ENCODE measurements around the gene KCTD5.
A peak's percentile ranks its signal among the peaks of the same experiment; 100 is the strongest.
"Not testable (repeated sequence)": the region's sequence is repeated elsewhere in the genome, so short reads cannot be mapped to it uniquely, and the experiment has no call there.

KCTD5 gene

DNA sequence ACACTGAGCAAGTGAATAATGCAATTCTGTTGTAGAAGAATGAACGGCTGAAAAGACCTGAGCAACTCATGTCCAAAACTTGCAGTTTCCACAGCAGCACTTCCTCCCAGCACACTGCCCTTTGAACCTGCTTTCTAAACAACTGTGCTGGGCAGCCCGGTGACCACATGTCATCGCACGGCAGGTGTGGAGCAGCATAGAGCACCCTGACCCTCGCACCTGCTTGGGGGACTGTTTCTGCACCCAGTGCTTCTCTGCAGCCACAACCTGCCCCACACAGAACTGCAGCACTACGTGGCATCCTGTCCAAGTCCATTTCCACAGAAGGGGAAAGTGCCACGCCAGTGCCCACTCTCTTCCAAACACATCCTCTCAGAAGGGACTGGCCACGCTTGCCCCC lies 22.8 kb upstream of the KCTD5 start:
- H3K79me2 ChIP-seq (ENCODE audit: control insufficient read depth, insufficient read depth, low read length, unreplicated experiment); H2AFZ ChIP-seq (ENCODE audit: low read length, unreplicated experiment); H3K27ac ChIP-seq (ENCODE audit: low read depth, low read length); H3K36me3 ChIP-seq (ENCODE audit: insufficient read depth, low read length); H3K4me3 ChIP-seq (ENCODE audit: low read depth, low read length); H3K27me3 ChIP-seq (ENCODE audit: insufficient read depth, low read length): not testable (repeated sequence)
- H3K4me1 ChIP-seq (ENCODE audit: control insufficient read depth, insufficient read depth, low read length, unreplicated experiment), result peaks cover 11% of the 10 kb centered on the region

DNA sequence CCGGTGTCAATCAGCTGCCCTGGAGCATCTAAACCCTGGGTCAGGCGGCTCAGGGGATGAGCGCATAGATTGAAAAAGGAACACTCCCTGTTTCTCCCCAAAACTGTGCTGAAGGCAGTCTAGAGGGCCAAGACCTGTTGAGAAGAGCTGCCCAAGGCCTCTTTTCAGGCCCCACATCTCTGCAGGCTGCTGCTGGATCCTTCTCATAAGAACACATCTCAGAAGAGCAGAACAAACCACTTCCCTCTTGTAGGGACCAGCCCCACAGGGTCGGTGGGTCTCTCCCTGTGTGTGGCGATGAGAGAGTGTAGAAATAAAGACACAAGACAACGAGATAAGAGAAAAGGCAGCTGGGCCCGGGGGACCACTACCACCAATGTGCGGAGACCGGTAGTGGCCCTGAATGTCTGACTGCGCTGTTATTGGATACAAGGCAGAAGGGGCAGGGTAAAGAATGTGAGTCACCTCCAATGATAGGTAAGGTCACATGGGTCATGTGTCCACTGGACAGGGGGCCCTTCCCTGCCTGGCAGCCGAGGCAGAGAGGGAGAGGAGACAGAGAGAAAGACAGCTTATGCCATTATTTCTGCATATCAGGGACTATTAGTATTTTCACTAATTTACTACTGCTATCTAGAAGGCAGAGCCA lies 22.2 kb upstream of the KCTD5 start:
- H3K79me2 ChIP-seq (ENCODE audit: control insufficient read depth, insufficient read depth, low read length, unreplicated experiment); H3K36me3 ChIP-seq (ENCODE audit: insufficient read depth, low read length); H3K27ac ChIP-seq (ENCODE audit: low read depth, low read length); H3K27me3 ChIP-seq (ENCODE audit: insufficient read depth, low read length); H3K4me3 ChIP-seq (ENCODE audit: low read depth, low read length); H2AFZ ChIP-seq (ENCODE audit: low read length, unreplicated experiment): not testable (repeated sequence)
- peaks cover 11% of the 10 kb centered on the region for H3K4me1 ChIP-seq (ENCODE audit: control insufficient read depth, insufficient read depth, low read length, unreplicated experiment)

DNA sequence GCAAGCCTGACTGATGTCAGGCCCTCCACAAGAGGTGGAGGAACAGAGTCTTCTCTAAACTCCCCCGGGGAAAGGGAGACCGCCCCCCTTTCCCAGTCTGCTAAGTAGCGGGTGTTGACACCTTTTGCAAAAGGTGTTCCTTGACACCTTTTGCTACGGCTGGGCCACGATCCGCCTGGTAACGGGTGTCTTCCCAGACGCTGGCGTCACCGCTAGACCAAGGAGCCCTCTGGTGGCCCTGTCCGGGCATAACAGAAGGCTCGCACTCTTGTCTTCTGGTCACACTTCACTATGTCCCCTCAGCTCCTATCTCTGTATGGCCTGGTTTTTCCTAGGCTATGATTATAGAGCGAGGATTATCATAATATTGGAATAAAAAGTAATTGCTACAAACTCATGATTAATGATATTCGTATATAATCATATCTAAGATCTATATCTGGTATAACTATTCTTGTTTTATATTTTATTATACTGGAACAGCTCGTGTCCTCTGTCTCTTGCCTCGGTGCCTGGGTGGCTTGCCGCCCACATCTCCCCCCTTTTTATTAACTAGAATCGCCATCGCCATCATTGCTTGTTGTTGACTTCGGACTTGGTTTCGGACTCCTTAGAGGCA lies 21.5 kb upstream of the KCTD5 start:
- H3K27ac ChIP-seq (ENCODE audit: low read depth, low read length); H3K4me3 ChIP-seq (ENCODE audit: low read depth, low read length); H3K27me3 ChIP-seq (ENCODE audit: insufficient read depth, low read length); H3K79me2 ChIP-seq (ENCODE audit: control insufficient read depth, insufficient read depth, low read length, unreplicated experiment); H2AFZ ChIP-seq (ENCODE audit: low read length, unreplicated experiment); H3K36me3 ChIP-seq (ENCODE audit: insufficient read depth, low read length): not testable (repeated sequence)
- H3K4me1 ChIP-seq (ENCODE audit: control insufficient read depth, insufficient read depth, low read length, unreplicated experiment), result peaks cover 11% of the 10 kb centered on the region

DNA sequence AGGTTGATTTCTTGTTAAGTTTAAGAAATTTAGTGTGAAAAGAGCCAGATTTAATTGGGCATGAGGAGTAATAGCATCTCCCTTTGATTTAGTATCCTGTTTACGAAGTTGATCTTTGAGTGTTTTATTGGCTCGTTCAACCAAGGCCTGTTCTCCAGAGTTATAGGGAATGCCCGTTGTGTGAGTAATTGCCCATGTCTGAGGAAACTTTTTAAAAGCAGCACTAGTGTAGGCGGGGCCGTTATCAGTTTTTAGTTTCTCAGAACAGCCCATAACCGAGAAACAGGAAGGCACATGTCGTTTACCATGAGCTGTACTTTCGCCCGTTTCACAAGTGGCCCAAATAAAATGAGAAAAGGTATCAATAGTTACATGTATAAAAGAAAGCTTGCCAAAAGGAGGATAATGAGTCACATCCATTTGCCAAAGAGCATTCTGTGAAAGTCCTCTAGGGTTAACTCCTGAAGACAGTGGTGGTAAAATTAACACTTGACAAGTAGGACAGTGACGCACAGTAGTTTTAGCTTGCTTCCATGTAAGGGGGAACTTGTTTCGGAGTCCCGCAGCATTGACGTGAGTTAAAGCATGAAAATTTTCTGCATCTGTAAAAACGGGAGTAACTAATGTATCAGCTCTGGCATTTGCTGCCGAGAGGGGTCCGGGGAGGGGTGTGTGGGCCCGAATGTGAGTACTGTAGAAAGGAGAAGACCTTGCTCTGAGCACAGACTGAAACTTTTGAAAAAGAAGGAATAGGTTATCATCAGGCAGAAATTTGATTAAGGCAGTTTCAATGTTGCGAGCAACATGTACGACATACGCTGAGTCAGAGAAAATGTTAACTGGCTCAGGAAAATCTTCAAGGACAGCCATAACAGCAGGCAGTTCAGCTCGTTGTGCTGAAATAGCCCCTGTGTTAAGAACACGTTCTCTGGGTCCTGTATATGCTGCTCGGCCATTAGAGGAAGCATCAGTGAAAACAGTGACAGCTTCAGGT lies 18.5 kb upstream of the KCTD5 start:
- peaks cover 11% of the 10 kb centered on the region for H3K4me1 ChIP-seq (ENCODE audit: control insufficient read depth, insufficient read depth, low read length, unreplicated experiment)
- no peaks in the 10 kb centered on the region for H3K27me3 ChIP-seq (ENCODE audit: insufficient read depth, low read length)
- H3K36me3 ChIP-seq (ENCODE audit: insufficient read depth, low read length), result no peaks in the 10 kb centered on the region
- H3K27ac ChIP-seq (ENCODE audit: low read depth, low read length), result peak overlapping the region; percentile 79
- H2AFZ ChIP-seq (ENCODE audit: low read length, unreplicated experiment), result peak overlapping the region; percentile 69
- no peaks in the 10 kb centered on the region for H3K79me2 ChIP-seq (ENCODE audit: control insufficient read depth, insufficient read depth, low read length, unreplicated experiment)
- H3K4me3 ChIP-seq (ENCODE audit: low read depth, low read length), result peak overlapping the region; percentile 48

DNA sequence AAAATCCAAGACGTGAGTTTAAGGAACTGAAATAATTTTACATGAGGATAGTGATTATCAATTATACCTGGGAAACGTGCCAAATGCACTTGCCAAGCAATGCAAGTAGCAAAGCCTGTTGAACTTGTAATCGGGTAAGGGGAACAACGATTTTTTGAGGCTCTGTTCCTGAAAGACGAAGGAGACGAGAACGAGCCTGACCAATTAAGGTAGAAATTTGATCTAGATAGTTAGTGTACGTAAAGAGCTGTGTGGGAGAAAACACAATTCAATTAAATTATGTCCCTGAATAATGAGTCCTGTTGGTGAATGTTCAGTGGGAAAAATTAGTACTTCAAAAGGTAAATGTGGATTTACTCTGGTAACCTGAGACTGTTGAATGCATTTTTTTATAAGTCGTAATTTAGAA lies 17.7 kb upstream of the KCTD5 start:
- no peak overlapping the region for H2AFZ ChIP-seq (ENCODE audit: low read length, unreplicated experiment)
- 0 out of 2 replicates have a peak overlapping the region, but pooled peaks have one; percentile 48 for H3K4me3 ChIP-seq (ENCODE audit: low read depth, low read length)
- H3K79me2 ChIP-seq (ENCODE audit: control insufficient read depth, insufficient read depth, low read length, unreplicated experiment), result no peaks in the 10 kb centered on the region
- no peaks in the 10 kb centered on the region for H3K27me3 ChIP-seq (ENCODE audit: insufficient read depth, low read length)
- peaks cover 11% of the 10 kb centered on the region for H3K4me1 ChIP-seq (ENCODE audit: control insufficient read depth, insufficient read depth, low read length, unreplicated experiment)
- H3K36me3 ChIP-seq (ENCODE audit: insufficient read depth, low read length), result no peaks in the 10 kb centered on the region
- peak overlapping the region; percentile 79 for H3K27ac ChIP-seq (ENCODE audit: low read depth, low read length)

DNA sequence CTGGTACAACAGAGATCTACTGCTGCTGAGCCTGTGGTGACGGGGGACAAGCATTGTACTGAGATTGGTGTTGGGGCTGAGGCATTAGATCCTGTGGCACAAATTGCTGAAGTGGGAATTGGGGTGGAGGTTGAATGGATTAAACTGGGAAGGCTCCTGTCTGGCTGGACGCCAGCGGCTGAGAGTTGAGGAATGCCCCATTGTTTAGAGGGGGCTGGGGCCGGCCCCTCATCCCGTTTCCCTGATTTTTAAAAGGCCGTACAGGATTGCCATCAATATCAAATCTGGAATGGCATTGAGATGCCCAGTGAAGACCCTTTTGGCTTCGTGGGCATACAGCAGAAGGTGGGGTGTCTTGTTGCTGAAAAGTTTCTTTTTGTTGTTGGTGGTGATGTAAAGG lies 15.7 kb upstream of the KCTD5 start:
- not testable (repeated sequence) for H3K4me3 ChIP-seq (ENCODE audit: low read depth, low read length); H2AFZ ChIP-seq (ENCODE audit: low read length, unreplicated experiment)

DNA sequence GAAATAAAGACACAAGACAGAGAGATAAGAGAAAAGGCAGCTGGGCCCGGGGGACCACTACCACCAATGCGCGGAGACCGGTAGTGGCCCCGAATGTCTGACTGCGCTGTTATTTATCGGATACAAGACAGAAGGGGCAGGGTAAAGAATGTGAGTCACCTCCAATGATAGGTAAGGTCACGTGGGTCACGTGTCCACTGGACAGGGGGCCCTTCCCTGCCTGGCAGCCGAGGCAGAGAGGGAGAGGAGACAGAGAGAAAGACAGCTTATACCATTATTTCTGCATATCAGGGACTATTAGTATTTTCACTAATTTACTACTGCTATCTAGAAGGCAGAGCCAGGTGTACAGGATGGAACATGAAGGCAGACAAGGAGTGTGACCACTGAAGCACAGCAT lies 12.7 kb upstream of the KCTD5 start:
- not testable (repeated sequence) for H2AFZ ChIP-seq (ENCODE audit: low read length, unreplicated experiment); H3K4me3 ChIP-seq (ENCODE audit: low read depth, low read length); H3K4me1 ChIP-seq (ENCODE audit: control insufficient read depth, insufficient read depth, low read length, unreplicated experiment); H3K36me3 ChIP-seq (ENCODE audit: insufficient read depth, low read length); H3K27ac ChIP-seq (ENCODE audit: low read depth, low read length); H3K79me2 ChIP-seq (ENCODE audit: control insufficient read depth, insufficient read depth, low read length, unreplicated experiment); H3K27me3 ChIP-seq (ENCODE audit: insufficient read depth, low read length)

More for the DNA sequence above, 15.7 kb upstream of the KCTD5 start:
- not testable (repeated sequence) for H3K27ac ChIP-seq (ENCODE audit: low read depth, low read length); H3K36me3 ChIP-seq (ENCODE audit: insufficient read depth, low read length); H3K79me2 ChIP-seq (ENCODE audit: control insufficient read depth, insufficient read depth, low read length, unreplicated experiment); H3K27me3 ChIP-seq (ENCODE audit: insufficient read depth, low read length)
- H3K4me1 ChIP-seq (ENCODE audit: control insufficient read depth, insufficient read depth, low read length, unreplicated experiment), result peaks cover 11% of the 10 kb centered on the region

DNA sequence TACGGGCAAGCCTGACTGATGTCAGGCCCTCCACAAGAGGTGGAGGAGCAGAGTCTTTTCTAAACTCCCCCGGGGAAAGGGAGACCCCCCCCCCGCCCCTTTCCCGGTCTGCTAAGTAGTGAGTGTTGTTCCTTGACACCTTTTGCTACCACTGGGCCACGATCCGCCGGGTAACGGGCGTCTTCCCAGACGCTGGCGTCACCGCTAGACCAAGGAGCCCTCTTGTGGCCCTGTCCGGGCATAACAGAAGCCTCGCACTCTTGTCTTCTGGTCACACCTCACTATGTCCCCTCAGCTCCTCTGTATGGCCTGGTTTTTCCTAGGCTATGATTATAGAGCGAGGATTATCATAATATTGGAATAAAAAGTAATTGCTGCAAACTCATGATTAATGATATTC lies 12.3 kb upstream of the KCTD5 start:
- H3K27me3 ChIP-seq (ENCODE audit: insufficient read depth, low read length); H3K79me2 ChIP-seq (ENCODE audit: control insufficient read depth, insufficient read depth, low read length, unreplicated experiment); H3K27ac ChIP-seq (ENCODE audit: low read depth, low read length); H3K4me1 ChIP-seq (ENCODE audit: control insufficient read depth, insufficient read depth, low read length, unreplicated experiment); H3K36me3 ChIP-seq (ENCODE audit: insufficient read depth, low read length); H2AFZ ChIP-seq (ENCODE audit: low read length, unreplicated experiment); H3K4me3 ChIP-seq (ENCODE audit: low read depth, low read length): not testable (repeated sequence)

DNA sequence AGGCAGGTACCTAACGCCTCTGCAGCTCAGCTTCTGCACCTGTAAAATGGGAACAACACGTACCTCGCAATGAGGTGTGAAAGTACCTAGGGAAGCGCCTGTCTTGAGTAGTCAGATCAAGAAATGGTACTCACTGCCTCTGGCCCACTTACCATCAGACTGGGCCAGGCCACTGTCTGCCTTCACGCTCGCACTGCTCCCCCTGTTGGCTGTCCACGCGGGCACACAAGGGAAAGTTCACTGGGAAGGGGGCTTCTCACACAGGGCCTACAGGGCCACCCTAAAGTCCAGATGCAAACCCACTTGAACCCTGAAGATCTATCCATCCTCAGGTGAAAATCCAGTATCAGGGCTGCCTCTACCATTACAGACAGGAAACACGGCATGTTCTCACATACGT lies 11.1 kb upstream of the KCTD5 start:
- H3K27me3 ChIP-seq (ENCODE audit: insufficient read depth, low read length); H3K79me2 ChIP-seq (ENCODE audit: control insufficient read depth, insufficient read depth, low read length, unreplicated experiment); H3K27ac ChIP-seq (ENCODE audit: low read depth, low read length); H3K4me1 ChIP-seq (ENCODE audit: control insufficient read depth, insufficient read depth, low read length, unreplicated experiment); H2AFZ ChIP-seq (ENCODE audit: low read length, unreplicated experiment); H3K36me3 ChIP-seq (ENCODE audit: insufficient read depth, low read length); H3K4me3 ChIP-seq (ENCODE audit: low read depth, low read length): not testable (repeated sequence)

DNA sequence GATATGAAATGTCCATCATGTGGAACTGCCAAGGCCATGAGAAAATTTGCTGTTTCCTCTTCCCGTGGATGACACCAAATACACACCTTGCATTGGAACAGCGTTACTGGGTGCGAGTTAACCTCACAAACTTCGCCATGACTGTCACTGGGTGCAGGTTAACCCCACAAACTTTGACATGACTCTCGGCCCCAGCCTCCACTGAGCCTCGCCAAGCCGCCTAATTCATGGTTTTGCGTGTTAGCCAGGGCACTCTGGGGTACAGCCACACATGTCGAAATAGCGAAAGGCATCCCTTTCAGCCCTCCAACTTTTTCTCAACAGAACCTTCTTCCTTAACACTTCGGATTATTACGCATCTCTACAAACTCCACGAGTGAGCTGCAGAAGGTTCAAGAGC lies 10.6 kb upstream of the KCTD5 start:
- H3K27me3 ChIP-seq (ENCODE audit: insufficient read depth, low read length), result no peaks in the 10 kb centered on the region
- H3K4me3 ChIP-seq (ENCODE audit: low read depth, low read length), result peak overlapping the region; percentile 76

More for the DNA sequence above, 10.6 kb upstream of the KCTD5 start:
- Histone ChIP-seq H3K36me3 (ENCODE audit: insufficient read depth, low read length) (no peaks in the 10 kb centered on the region), H3K4me1 (ENCODE audit: control insufficient read depth, insufficient read depth, low read length, unreplicated experiment) (no peaks in the 10 kb centered on the region), H2AFZ (ENCODE audit: low read length, unreplicated experiment) (no peak overlapping the region), H3K27ac (ENCODE audit: low read depth, low read length) (no peak overlapping the region), H3K79me2 (ENCODE audit: control insufficient read depth, insufficient read depth, low read length, unreplicated experiment) (peaks cover 6% of the 10 kb centered on the region)
